Ovary (tissue), 9 donors: Measurements from ENCODE around the gene PLCB4. TPM values are rescaled to one million over a fixed set of nuclear protein-coding genes. Genes with fewer than 3 reads are reported as not detected.

Source experiments
- DNase-seq, 5 donors: peaks; one replicate each; pipeline ENCODE4 v3.0.0-alpha.2; 2019 to 2020
- H3K27ac ChIP-seq, 2 donors: fragments of 200-600 bp; one replicate each; pipeline versions ENCODE4 v1.5.1 to v1.8.0; 2019 to 2022
- H3K27me3 ChIP-seq: fragments of 200-600 bp; one replicate; pipeline ENCODE4 v1.8.0; 2022
- H3K36me3 ChIP-seq: fragments of 200-600 bp; sonication (generic); one replicate; pipeline ENCODE4 v1.5.1; 2019
- H3K4me1 ChIP-seq: one replicate; pipeline ENCODE4 v1.8.1; 2013; ENCODE audit warnings: mild to moderate bottlenecking, moderate library complexity; ENCODE audit not compliant: insufficient read depth
- H3K4me3 ChIP-seq: fragments of 200-600 bp; sonication (generic); one replicate; pipeline ENCODE4 v1.5.1; 2017
- H3K9me3 ChIP-seq, 2 donors: fragments of 200-600 bp in 1 of 2; sonication (generic) in 1 of 2; one replicate each; pipeline versions ENCODE4 v1.5.1 to v1.8.1; 2013 to 2019; ENCODE audit warnings: mild to moderate bottlenecking in 1 of 2, moderate library complexity in 1 of 2
- EP300 ChIP-seq: sonication (generic); formaldehyde crosslinking; IDR thresholded peaks from one replicate; pipeline ENCODE4 v1.6.1; 2017; ENCODE audit warnings: antibody characterized with exemption
- POLR2A ChIP-seq: fragments of 450-650 bp; IDR thresholded peaks from one replicate; pipeline ENCODE4 v1.6.1; 2017; ENCODE audit warnings: antibody characterized with exemption, mild to moderate bottlenecking, moderate library complexity
- WGBS, 3 donors: extraction: QIAGEN DNeasy Blood & Tissue Kit in 1 of 3; methylation state at CpG; one replicate each; pipeline versions ENCODE4 v1.1.5 to v1.1.7; 2013 to 2017; 5-methylcytosine and 5-hydroxymethylcytosine counted together
- intact Hi-C, 4 donors: fragments of 100-400 bp; cut with DNase I; formaldehyde crosslinking; loops; one replicate each; pipeline versions ENCODE4 v1.11.0 to v1.15.1; 2022 to 2023
- polyA plus RNA-seq, 2 donors: library from polyadenylated mRNA; stranded (reverse); fragments of 200-250 nt in 1 of 2; fragments of 350-450 nt in 1 of 2; fragmentation: Illumina TruSeq in 1 of 2; extraction: RNeasy Lipid Tissue Mini Kit (QIAGEN cat#74804) in 1 of 2; gene quantifications; one replicate each; pipeline ENCODE4 v1.2.3, GENCODE V29; 2013 to 2014
- total RNA-seq, 7 donors: library from RNA; depleted of rRNA in 2 of 7; stranded (reverse); fragments of >200 nt in 2 of 7; fragmentation: NEBNext Ultra II Directional in 3 of 7; extraction: Animal tissue kit (Norgen Biotek cat#: 25700) in 3 of 7; gene quantifications; one replicate each; pipeline versions ENCODE4 v1.1.0 to v1.2.4, GENCODE V29; 2016 to 2023
- TF ChIP-seq, protein P1 (sequence below), 3 donors: fragments of 450-650 bp in 2 of 3; fragments of 200-600 bp in 1 of 3; IDR thresholded peaks; one replicate each; pipeline versions ENCODE4 v1.5.1 to v1.8.0; 2016 to 2022; ENCODE audit warnings: antibody characterized with exemption in 3 of 3, mild to moderate bottlenecking in 1 of 3
- donor health status: DM: no; HTN: no; CAD: no; lungs with moderate emphysema.
- donor health status: DM: no; HTN: no; CAD: no.
- donor health status: Bipolar disorder and iron deficiency.
- donor health status: DM: yes; HTN: yes; CAD: no.
- donor health status: DM: no; HTN: no; CAD: no.
- donor health status: DM: yes; HTN: yes; CAD: no.

PLCB4 gene
- total and polyA plus RNA-seq, 9 donors = 2.8 to 11.8 (median 5.6) TPM

DNA sequence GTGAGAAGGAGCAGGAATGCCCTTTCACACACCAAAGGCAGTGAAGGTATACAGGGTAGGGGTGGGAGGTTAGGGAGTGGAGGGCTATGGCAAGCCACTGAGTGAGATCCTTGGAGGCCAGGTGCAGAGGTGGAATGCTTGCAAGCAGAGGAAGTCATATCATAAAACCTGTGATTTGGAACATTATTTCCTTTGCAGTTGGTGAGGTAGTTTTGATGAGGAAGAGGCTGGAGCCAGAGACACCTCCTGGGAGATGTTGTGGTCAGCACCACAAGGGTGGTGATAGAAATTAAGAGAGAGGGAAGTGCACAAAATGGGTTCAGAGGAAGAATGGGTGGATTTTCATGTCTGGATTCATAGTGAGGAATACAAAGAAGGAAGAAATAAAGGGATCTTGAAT, 73.0 kb downstream of the PLCB4 start:
- H3K4me1 ChIP-seq = no peaks in the 10 kb centered on the region
- intact Hi-C loops = loop anchor here in 1 of 4 donors (2.0 kb wide), 1 partner anchor 71 kb away; no protein-coding TSS in a partner anchor
- TF ChIP-seq, protein P1, sequence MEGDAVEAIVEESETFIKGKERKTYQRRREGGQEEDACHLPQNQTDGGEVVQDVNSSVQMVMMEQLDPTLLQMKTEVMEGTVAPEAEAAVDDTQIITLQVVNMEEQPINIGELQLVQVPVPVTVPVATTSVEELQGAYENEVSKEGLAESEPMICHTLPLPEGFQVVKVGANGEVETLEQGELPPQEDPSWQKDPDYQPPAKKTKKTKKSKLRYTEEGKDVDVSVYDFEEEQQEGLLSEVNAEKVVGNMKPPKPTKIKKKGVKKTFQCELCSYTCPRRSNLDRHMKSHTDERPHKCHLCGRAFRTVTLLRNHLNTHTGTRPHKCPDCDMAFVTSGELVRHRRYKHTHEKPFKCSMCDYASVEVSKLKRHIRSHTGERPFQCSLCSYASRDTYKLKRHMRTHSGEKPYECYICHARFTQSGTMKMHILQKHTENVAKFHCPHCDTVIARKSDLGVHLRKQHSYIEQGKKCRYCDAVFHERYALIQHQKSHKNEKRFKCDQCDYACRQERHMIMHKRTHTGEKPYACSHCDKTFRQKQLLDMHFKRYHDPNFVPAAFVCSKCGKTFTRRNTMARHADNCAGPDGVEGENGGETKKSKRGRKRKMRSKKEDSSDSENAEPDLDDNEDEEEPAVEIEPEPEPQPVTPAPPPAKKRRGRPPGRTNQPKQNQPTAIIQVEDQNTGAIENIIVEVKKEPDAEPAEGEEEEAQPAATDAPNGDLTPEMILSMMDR (IDR thresholded peaks at IDR 0.05) = no peak
- TF ChIP-seq POLR2A (no peak), EP300 (no peak)
- H3K4me3 ChIP-seq = no peak overlapping the region
- H3K27me3 ChIP-seq = no peaks in the 10 kb centered on the region
- H3K9me3 ChIP-seq = no peaks in the 10 kb centered on the region
- no peak overlapping the region for H3K27ac ChIP-seq
- no peak for DNase-seq
- H3K36me3 ChIP-seq = no peaks in the 10 kb centered on the region

DNA sequence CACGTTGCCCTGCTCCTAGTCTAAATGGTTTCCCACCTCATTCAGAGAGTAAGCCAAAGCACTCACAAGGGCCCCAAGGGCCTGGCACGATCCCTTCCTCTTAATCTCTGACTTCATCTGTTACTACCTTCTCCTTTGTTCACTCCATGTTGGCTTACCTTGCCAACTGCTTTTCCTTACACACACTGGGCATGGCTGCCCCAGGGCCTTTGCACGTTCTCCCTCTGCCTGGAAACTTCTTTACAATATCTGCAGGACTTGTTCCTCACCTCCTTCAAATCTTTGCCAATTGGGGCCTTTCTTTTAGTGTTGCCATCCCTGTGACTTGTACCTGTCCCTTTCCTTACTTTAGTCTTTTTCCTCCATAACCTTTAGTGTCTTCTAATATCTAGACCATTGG, 73.9 kb downstream of the PLCB4 start:
- TF ChIP-seq, protein P1 (IDR thresholded peaks at IDR 0.05) = no peak
- no peak for TF ChIP-seq POLR2A
- no peak for TF ChIP-seq EP300
- Histone ChIP-seq H3K27me3 (no peaks in the 10 kb centered on the region), H3K36me3 (no peaks in the 10 kb centered on the region), H3K4me3 (no peak overlapping the region), H3K27ac (no peak overlapping the region), H3K9me3 (no peaks in the 10 kb centered on the region), H3K4me1 (no peaks in the 10 kb centered on the region)
- intact Hi-C loops = no loop called here
- DNase-seq = no peak
- 92 to 94% (median 92%) methylated on average over 3 of the region's 3 CpGs for WGBS, 3 donors

DNA sequence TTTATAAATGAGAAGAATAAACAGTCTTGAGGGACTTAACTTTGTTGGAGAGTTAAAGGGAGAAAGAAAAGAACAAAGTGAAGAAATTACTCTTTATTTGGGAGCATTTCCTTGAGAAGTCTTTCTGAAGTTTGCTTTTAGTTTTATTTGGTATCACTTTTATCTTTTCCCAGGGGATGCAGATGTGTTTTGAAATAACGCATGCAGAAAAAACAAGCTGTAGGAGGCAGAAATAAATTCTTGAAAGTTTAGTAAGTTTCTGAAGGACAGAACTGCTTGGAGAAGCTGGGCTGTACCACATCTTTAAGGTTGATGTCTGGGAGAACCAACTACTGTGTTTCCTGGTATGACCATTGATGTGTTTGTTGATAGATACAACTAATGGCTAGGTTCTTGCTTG, 75.0 kb downstream of the PLCB4 start:
- no peak overlapping the region for H3K27ac ChIP-seq
- DNase-seq = no peak
- intact Hi-C loops = no loop called here
- TF ChIP-seq, protein P1 (IDR thresholded peaks at IDR 0.05) = no peak
- TF ChIP-seq POLR2A = no peak
- no peak for TF ChIP-seq EP300
- H3K4me1 ChIP-seq = no peaks in the 10 kb centered on the region
- no peaks in the 10 kb centered on the region for H3K9me3 ChIP-seq
- 20 to 21% (median 20%) methylated on average over 1 of the region's 1 CpG for WGBS, 3 donors
- no peaks in the 10 kb centered on the region for H3K36me3 ChIP-seq
- no peak overlapping the region for H3K4me3 ChIP-seq
- H3K27me3 ChIP-seq = no peaks in the 10 kb centered on the region

DNA sequence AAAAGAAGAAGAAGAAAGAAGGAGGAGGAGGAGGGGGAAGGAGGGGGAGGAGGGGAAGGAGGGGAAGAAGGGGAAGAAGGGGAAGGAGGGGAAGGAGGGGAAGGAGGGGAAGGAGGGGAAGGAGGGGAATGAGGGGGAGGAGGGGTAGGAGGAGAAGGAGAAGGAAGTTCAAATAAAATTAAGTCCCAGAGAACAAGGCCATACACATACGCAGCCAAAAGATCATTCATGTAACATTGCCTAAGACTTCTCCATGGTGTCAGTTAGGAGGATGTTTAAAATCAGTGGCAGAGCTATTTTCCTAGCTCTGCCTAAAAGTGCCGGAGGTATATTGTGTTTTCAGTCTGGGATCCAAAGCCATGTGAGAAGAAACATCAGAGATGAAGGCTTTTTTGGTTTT, 75.8 kb downstream of the PLCB4 start:
- DNase-seq = no peak
- no peak for TF ChIP-seq POLR2A
- TF ChIP-seq EP300 = no peak
- TF ChIP-seq, protein P1 (IDR thresholded peaks at IDR 0.05) = no peak
- Histone ChIP-seq H3K27me3 (no peaks in the 10 kb centered on the region), H3K36me3 (no peaks in the 10 kb centered on the region), H3K27ac (no peak overlapping the region), H3K4me3 (no peak overlapping the region), H3K4me1 (no peaks in the 10 kb centered on the region), H3K9me3 (no peaks in the 10 kb centered on the region)
- intact Hi-C loops = no loop called here
- 16 to 27% (median 17%) methylated on average over 2 of the region's 2 CpGs for WGBS, 3 donors

DNA sequence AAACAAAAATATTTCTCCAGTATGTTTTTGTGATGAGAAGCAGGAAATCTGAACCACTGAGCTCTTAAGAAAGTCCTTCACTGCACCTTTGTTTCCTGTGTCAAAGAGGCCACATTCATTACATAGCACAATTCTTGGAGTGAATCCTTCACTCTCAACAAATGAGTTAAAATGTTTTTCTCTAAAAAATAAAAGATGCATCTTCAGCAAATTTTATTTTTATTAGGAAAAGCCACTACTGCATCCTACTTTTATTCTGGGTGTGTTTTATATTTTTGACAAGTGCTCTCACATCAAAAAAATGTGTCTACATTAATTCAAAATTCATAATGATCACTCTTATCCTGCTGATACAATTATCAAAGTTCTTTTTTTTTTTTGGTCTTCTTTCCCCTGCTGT, 76.3 kb downstream of the PLCB4 start:
- H3K36me3 ChIP-seq = no peaks in the 10 kb centered on the region
- no peak for TF ChIP-seq POLR2A
- no peak for TF ChIP-seq EP300
- TF ChIP-seq, protein P1 (IDR thresholded peaks at IDR 0.05) = no peak
- H3K27ac ChIP-seq = no peak overlapping the region
- intact Hi-C loops = no loop called here
- no peaks in the 10 kb centered on the region for H3K27me3 ChIP-seq
- no peak overlapping the region for H3K4me3 ChIP-seq
- DNase-seq = no peak
- no peaks in the 10 kb centered on the region for H3K4me1 ChIP-seq
- no peaks in the 10 kb centered on the region for H3K9me3 ChIP-seq
